GDM1 (cell line): ENCODE data around the gene RTN4RL1.

ENCODE experiments used
- DNase-seq: peaks from one replicate; lab custom pipeline; 2025; lab: John Stamatoyannopoulos, UW

RTN4RL1 gene

DNA sequence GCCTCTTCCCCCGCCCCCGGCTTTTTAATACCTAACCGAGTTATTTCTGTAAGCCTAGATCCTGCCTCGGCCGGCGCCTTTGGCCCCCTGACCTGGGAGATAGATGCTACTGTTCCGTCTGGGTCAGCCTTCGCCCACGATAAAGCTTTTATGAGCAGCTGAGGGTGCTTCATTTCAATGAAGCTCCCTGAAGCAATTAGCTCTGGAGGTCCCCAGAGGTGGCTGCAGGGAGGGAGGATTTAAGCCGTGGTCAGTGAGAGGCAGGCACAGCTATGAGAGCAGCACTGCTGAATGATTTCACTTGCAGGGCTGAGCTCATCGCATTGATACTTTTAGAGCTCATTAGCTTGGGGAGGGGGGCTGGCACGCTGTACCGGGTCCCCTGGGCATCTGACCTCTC, 105.9 kb downstream of the RTN4RL1 start:
- DNase-seq: no peak

DNA sequence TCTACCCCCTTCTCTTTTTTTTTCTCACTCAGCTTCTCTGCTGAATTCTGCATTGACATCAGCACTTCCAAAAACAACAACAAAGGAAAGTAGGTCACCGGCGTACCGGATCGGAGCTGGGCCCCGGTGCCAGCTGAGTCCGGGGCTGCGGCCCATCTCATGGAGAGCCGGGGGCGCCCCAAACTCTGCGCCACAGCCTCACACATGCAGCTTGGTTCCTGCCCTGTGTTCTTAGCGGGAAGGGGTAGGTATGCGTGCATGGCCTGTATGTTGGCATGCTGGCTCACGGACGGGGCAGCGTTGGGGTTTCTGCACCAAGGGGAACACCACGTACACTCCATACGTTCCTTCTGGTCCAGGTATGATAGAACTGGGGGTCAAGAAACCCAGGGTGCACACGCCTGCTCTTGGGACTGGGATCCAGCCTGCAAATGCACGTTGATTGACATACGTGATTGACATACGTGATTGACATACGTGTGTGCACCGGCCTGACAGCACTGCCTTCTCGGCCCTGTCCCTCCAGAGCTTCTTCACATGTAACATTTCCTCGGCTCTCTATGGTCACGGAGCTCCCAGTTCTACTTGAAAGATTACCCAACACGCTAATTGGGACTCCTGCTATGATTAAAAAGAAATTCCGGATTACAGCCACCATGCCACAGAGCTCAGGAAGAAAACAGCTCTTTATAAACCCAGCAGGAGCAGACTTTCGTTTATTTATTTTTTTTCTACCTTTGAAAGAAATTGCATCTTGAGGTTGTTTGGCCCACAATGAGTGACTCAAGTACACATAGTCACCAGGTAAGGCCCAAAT, 106.6 kb downstream of the RTN4RL1 start:
- DNase-seq: no peak

DNA sequence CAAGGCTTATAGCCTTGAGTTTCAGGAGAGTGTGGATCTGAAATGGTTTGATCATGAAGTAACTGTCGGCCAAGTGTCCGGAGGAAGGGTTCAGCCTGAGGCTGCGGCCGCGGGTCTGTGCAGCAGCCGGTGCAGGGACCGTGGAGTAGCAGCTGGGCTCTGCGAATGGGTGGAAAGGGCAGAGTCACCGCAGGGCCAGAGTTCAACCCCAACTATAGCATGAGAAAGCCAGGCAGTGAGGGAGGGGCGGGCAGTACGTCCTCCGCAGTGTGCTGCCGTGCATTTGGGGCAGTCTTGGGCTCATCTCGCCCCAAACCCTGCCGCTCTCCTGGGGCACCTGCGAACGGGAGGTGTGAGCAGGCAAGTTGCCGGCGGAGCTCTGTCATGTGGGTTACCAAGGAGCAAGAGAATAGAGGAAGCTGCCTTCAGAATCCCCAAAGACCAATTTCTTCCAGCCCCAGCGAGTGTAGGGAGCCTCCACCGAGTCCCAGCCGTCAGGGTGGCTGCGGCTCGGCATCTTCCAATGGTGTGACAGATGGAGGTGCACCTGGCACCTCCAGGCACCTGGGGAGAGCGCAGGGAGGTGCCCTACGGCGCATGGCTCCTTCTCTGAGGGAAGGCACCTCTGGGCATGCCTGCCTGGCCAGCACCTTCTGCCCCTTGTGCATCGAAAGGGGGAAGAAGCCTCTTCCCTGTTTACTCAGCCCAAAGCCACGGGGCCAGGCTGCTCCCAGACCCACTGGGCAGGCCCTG, 108.0 kb downstream of the RTN4RL1 start:
- DNase-seq: no peak

DNA sequence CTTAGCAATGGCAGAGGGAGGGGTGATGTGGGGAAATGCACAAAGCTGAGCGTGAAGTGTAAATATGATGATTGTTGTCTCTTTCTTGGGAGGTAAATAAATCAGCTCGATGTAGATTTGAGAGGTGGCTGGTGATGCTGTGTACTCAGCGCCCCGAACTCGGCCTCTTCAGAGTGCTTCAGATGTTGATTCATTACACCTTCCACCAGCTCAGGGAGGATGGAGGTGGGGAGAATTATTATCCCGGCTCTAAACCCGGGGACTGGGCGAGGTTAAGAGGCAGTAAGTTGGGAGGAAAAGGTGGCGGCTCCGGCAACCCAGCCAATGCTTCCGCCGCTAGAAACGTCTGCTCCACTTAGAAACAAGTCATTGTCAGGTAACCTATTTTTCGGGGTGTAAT, 108.8 kb downstream of the RTN4RL1 start:
- no peak for DNase-seq

DNA sequence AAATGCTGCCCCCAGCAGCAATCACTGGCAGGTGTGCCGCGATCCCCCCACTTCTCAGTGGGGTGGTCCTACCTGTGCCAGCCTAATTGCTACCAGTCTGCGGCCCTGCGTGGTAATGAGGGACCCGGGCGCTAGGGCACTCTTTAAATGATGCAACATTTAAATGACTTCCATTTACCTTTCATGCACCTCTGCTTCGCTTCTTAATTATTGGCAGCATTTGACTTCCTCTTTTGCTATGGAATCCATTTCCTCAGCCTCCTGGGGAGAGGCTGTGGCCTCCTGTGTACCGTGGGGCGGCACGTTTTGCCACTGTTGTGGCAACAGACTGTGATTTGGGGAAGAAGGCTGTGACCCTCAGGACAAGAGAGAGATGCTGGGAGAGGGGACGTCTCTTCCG, 109.2 kb downstream of the RTN4RL1 start:
- DNase-seq: no peak

DNA sequence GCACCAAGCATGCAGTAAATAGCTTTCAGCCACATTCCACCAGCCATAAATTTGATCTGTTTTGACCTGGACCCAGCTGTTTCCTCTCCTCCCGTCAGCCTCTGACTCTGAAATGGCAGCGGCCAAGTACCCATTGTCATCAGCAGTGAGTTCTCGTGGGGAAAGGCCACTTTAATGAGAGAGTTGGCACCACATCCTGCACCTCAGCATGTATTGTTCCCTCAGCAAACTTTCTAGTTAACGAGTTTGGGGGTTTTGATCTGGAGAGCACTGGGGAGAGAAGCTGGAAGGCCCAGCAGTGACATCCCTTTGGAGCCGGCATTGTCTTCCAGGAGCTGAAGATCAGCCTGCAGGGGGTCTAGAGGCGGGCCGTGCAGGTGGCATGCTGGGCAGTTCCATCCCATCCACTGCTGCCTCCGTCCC, 110.5 kb downstream of the RTN4RL1 start:
- DNase-seq: no peak

DNA sequence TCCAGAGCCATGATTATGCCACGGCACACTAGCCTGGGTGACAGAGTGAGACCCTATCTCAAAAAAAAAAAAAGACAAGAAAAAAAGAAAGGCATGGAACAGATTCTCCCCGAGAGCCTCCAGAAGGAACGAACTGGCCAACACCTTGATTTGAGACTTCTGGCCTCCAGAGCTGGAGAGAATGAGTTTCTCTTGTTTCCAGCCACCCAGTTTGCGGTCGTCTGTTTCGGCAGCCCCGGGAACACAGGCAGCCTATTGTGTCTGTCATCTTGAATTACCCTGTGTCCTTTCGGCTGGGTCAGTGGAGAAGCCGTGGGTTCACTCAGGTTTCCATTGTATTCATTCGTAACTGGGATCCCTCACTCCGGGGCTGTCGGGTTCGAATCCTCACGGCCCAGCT, 111.4 kb downstream of the RTN4RL1 start:
- no peak for DNase-seq

DNA sequence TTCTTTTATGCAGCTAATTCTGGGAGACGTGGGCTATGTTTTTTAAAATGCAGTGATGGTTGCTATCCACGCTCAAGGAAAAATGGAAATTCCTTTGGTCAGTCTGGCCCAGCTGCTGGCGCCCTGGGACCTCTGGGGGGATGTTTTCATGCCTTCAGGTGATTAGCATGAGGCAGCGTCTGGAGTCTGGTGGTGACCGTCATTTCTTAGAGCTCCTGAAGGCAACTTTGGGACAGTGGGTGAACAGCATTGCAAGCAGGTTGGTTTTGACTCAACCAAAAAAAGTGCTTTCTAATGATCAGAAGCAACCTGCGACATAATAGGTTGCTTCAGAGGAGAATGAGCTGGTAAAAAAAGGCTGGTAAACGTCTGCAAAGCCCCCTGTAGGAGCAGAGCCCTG, 113.0 kb downstream of the RTN4RL1 start:
- no peak for DNase-seq

DNA sequence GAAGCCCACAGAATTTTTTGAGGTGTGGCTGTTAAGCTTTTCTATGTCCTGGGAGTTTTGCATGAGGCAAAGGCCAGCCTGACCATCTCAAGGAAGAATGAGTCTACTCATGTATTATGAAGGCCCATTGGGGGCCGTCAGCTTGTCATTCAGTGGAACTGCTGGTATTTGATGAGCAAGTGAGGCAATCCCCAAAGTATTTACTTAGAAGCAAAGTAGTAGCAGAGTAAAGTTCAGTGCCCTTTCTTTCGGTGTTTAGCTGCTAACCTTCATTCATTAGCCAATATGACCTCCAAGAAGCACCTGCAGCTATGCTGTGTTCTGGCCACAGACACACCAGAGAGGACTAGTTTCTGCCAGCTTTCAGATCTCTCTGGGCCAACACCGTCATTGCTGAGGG, 115.1 kb downstream of the RTN4RL1 start:
- no peak for DNase-seq

DNA sequence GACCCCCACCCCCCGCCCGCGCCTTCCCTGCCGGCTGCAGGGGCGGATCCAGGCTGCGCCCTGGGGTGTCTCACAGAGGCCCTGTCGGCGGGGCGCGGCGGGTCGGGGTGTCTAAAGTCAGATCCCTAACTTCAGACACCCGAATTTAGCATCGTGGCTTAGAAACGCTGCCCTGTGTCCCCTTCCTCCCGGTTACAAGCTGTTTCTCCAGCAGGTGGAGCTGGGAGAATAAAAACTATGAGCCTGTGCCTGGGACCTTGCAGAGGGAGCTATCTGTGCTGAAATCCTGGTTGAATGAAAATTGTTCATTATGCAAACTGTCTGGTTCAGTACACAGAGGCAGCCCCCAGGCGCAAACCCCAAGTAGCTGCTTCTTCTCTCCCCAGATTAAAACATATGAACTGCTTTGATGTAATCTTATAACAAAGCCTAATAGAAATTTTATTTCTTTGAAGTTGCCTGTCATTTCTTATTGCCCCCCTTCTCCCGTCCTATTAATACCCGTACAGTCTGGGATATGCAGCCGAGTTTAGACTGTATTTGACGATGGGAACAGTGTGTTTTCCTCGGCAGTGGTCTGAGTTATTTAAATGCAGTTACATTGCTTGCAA, 116.3 kb downstream of the RTN4RL1 start:
- DNase-seq: peak; percentile 66

DNA sequence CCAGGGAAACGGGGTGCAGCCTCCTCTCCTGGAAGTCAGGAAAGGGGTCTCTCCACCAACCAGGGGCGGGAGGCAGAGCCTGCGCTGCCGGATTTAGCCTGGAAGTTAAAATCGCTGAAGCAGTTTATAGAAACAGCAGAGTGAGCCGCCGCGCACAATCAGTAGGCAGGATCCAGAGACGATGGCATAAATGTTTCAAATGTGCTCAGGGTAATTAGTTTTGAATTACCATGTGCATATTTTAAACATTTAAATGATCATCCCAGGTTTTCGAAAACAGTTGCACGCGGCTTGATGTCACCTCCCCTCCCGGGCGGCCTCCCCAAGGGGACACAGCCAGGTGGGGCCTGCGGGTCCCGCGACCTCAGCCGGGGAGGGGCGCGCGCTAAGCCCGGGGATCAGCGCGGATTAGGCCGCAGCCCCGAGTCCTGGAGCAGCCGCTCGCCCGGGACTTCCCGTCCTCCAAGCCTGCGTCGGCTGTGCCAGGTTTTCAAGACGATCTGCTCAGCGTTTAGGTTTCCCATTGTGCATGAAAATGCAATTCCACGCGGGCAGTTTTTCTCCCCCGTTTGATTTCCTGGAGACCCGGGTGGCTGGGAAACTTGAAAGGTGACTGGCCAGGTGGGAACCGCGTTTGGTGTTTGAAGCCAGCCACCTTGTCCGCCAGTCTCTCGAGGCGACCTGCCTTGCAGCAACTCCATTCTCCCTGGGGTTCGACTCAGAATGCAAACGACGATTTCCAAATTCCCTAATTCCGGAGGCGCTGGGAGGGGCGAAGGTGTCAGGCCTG, 117.0 kb downstream of the RTN4RL1 start:
- no peak for DNase-seq

DNA sequence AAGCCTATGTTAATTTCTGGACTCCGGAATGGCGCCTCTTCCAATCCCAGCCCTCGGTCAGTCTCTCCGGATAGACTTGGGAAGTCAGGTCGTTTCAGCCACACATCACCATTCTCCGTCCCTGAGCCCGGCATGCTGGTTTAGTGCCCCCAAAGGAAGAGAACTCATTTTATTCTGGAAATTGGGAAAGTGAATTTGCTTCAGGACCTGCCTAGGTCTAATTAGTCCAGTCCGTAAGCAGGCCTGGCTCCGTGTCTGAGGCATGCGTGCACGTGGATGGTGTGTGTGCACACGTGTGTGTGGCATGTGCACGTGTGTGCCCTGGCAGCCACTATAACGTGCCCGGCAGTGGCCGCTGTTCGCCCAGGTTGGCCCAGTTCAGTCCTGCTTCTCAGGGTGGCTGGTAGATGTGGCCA, 117.9 kb downstream of the RTN4RL1 start:
- DNase-seq: no peak

DNA sequence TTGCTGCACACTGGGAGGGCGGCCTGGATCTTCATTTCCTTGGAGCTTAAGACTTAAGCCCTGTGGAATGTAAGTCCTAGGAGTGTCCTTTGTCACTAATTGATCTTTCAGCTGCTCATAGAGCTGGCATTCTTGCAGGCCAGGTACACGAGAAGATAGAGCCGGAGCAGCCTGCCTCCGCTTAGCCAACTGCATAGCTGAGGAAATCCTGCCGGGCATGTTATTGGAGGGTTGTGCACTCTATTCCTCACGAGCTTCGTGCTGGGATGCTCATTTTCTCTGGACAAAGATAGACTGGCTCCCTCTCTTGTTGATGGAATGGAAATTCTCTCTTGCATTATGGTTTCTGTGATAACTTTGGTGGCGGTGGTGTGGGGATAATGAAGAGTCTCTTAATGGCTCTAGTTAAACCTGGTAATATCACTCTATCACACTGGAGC, 118.5 kb downstream of the RTN4RL1 start:
- no peak for DNase-seq

DNA sequence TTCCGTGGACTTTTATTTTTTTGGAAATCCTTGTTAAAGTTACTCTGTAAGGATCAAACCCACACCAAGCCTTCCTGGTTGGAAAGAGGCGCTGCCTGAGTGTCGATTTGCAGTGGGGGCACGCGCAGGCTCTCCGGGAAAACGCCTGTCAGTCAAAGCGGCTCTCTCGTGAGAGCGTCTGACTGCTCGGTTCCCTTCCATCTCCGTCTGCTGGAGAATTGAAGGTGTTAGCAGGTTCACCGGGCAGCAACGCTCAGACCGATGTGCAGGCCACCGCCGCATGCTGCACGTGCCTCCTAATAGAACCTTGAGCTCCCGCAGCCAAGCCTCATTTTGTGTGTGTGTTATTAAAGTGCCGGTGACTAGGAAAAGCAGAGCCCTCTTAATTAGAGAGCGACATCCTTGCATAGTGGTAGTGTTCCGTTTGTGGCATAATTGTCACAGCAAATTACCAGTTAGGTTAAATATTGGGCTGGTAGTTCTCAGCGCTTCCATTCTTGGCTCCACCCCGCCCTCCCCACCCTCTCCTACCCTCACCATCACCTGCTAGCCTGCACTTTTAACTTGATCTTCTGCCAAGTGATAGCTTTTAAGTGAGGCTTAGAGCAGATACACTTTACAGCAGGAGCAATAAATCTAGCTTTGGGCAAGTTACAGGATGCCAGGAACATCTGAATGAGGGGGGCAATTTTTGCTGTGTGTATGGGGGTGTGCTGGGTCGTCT, 119.8 kb downstream of the RTN4RL1 start:
- DNase-seq: no peak

DNA sequence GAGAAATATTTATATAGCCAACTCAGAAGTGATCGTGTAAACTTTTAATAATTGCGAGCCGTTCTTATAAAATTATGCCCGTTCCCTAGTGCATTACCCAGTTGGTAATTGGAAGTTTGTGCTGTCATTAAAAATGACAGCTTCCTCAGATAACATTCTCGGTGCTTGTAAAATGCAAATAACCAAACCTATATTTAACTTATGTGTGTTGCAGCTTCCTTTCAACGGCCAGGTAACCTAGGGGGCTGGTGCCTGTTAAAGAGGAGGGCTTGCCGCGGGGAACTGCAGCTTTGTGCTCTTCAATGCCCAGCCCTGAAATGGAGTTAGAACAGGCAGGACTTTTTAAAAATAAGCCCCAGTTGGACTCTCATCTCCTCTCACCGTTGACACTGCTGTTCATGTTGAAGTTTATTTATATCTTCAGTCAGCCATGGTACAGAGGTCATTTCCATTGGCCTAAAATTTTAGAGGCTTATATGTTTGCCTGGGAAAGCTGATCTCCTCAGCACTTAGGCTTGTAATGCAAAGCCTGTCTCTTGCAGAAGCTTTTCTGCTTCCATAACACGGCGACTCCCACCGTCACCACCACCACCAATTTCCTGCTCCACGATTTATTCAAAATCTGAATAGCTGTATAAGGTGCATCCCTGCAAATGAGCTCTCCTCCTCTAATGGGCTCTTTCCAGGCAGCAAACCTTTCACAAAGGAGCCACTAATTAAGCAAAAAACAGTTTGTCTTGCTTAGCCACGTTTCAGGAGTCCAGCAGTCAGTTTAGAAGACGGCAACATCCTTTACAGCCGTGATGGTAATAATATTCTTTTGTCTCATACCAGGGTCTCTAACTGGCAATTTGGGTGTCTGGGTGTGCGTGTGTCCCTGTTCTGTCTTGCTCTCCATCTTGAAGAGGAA, 120.6 kb downstream of the RTN4RL1 start:
- no peak for DNase-seq

DNA sequence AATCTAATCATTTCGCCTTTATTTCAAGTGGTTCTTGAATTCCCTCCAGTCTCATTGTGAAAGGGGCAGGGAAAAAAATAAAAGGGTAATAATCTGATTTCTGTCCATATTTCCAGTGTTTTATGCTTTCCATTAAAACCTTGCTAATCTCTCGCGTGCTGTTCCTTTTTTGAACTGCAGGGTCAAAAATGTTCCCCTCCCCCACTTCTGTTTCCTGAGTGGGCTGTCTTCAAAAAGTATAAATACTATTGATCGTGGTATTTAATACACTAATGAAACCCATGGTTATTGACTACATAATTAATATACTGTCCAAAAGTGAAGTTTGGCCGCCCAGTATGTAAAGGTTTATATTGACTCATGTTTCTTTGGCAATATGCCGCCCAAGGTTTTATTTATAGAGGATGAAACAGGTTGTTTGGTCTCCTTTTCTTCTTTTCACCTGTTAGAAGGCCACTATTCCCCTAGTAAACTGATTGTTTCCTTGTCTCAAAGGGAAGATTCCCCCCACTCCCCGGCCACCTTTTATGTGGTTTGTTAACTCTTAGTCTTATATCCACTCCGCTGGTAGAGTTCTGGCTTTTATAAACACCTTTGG, 125.6 kb downstream of the RTN4RL1 start:
- no peak for DNase-seq

DNA sequence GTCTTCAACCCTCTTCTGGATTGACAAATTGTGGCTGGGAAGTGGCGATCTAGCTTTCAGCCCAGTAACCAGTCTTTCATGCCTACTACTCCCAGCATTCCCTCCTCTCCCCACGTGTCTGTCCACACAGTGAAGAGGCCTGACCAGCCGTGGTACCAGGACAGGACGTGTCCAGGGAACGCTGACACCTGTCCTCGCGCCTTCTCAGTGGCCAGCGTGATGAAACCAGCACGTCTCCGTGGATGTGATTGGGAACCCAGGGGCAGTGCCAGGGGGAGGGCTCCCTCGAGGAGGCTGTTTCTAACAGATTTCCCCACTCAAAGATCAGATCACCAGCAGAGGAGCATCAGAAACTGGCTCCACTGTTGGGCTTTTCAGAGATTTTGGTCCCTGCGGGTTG, 126.3 kb downstream of the RTN4RL1 start:
- DNase-seq: no peak

DNA sequence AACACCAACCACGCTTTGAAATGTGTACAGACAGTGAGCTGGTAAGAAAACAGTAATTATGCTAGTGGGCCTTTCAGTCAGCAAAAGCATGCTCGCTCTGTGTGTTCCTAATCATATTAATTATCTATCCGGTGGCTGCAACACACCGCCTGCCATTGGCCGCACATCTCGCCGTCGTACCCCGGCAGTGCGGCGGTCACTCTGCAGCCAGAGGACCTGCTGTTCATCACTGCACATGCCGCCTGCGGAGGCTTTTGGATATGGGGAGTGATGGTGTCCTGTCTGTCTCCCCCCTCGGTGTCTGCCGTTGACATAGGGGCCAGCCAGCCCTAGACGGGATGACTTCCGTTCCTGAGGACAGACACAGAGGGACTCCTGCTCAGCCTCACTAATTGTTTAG, 126.8 kb downstream of the RTN4RL1 start:
- no peak for DNase-seq

DNA sequence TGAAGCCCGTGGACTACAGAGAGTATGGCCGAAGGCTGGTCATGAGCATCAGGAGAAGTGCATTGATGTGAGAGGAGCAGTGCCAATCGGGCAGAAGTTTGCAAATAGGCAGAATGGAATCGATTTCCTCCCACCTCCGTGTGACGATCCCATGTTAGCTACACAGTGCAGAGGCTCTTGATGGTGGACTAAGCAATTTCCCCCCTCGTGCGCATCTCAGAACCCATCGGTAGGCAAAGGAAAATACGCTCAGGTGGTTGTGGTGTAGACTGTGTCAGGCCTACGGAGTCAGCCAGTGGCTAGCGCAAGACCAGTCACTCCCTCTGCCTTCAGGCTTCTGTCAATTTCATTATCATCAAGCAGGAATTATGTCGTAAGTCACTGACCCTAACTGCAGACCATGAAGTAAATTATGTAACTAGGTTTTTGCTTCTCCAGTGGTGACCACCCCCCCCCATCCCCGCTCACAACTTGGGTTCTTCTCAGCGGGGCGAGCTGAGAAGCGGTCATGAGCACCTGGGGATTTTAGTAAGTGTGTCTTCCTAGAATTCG, 128.0 kb downstream of the RTN4RL1 start:
- DNase-seq: no peak
